HG03442 (cell line): ENCODE measurements around the gene SCO1.
"Not testable (repeated sequence)": the region's sequence is repeated elsewhere in the genome, so short reads cannot be mapped to it uniquely, and the experiment has no call there.

Experiments
- ATAC-seq: cut with Tn5 transposase; IDR thresholded peaks from one replicate; pipeline ENCODE4 v1.9.1; 2021; ENCODE audit warnings: mild to moderate bottlenecking, moderate library complexity; ENCODE audit not compliant: unreplicated experiment

SCO1 gene

GRCh38 chr17:10726196-10726595 lies 28.9 kb upstream of the SCO1 start:
- no peak for ATAC-seq

DNA sequence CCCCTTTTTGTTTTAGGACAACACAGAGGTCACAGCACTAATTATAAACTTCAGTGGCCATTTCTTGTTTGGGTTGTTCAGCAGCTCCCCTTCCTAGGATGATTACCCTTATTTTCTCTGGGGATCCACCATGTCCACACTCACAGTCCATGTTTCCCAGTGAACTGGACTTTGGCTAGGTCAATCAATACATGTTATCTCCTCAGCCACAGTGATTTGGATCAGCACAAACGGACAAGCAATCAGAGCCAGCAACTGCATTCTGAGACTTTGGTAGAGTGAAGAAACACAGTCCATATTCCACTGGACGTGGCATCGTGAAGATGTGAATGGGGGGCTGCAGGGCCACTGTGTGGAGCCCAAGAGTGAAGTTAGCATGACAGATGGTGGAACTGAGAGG lies 27.9 kb upstream of the SCO1 start:
- no peak for ATAC-seq

DNA sequence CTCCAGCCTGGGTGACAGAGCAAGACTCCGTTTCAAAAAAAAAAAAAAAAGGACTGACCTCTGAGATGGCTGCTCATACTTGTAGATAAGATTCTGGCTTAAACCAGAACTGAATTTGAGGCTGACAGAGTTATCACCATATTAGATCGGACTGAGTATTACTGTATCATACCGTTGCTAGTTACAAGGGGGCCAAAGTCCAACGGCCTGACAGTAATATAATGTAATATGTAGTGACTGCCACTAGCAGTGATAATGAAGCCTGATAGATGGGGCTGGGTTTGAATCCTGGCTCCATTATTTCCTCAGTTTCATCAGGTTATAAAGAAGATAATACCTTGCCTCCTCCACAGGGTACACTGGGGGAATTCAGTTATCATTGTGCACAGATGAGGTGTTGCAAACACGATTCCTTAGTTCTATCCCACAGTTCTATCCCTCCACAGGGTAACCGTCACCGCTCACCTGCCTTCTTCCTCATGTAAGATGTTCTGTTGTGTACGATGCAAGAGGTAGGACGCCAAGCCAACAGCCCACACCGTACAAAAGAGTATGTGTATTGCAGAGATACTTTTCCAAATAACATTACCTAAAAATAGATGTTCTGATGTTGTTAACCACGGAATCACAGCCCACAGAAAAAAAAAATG lies 27.3 kb upstream of the SCO1 start:
- ATAC-seq: no peak

DNA sequence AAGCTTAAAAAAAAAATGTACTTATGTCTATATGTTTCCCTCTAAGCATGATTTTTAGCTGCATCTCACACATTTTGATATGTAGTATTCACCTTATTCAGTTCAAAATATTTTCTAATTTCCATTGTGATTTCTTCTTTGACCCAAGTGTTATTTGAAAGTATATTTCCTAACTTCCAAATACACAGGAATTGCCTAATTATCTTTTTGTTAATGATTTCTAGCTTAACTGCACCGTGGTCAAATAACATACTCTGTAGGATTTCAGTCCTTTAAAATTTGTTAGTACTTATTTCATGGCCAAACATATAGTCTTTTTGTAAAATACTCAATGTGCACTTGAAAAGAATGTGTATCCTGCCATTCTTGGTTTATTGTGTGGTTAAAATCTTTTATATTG lies 21.2 kb upstream of the SCO1 start:
- ATAC-seq: no peak

GRCh38 chr17:10716218-10716617 lies 18.9 kb upstream of the SCO1 start:
- no peak for ATAC-seq

DNA sequence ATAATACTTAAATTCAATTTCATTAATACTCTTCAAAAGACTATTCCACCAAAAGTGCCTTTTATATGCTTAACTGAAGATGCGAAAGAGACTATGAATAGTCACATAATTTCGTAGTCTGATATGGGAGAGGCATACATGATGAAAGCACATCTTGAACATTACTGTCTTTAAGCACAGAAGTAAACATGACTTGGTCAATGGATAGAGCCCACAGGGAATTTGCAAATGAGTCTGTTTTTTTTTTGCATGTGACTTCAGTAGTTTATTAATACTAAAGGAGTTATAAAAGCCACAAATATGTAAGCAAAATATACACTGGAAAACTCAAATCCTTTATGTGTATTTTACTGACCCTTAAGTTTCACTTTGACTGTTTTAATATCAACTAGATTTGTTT lies 16.0 kb upstream of the SCO1 start:
- ATAC-seq: no peak

GRCh38 chr17:10705727-10706126 lies 8.4 kb upstream of the SCO1 start:
- no peak for ATAC-seq

DNA sequence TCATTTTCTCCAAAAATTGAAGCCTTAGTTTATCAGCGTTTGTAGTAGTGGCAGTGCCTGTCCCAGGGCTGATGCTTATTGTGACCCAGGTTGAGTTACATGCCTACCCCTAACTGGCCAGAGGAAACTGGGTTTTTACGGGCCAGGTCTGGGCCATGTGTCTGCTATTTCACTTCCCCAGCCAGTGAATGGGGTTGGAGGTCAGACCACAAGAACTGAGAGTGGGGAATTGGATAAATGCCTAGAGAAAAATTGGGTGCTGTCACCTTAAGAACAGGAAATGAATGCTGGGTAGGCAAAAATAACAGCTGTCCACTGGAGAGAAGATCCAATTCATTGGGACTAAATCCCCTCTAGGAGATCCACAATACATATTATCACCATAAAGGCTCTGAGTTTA lies 5.2 kb upstream of the SCO1 start:
- ATAC-seq: no peak

DNA sequence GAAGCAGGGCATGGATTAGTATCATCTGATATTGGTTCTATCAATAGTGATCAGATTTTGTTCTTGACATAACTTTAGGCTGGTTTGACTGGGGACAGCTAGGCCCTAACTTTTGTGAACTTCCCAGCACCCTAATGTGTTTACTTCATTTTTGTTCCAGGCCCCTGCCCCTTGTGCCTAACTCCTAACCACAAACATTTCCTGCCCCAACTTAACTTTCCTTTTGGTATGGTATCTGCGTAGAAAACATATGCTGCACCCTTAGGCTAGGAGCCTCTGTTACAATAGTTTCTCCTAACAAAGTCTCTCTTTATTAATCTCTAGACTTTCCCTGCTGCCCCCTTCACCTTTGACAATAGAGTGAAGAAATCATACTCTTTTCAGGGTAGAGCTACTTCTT lies 2.5 kb upstream of the SCO1 start:
- no peak for ATAC-seq

GRCh38 chr17:10698096-10698818 lies 924 bp upstream of the SCO1 start:
- no peak for ATAC-seq

- ATAC-seq: not testable (repeated sequence)
Measured at GRCh38 chr17:10695875-10696407, 1.4 kb downstream of the SCO1 start.

DNA sequence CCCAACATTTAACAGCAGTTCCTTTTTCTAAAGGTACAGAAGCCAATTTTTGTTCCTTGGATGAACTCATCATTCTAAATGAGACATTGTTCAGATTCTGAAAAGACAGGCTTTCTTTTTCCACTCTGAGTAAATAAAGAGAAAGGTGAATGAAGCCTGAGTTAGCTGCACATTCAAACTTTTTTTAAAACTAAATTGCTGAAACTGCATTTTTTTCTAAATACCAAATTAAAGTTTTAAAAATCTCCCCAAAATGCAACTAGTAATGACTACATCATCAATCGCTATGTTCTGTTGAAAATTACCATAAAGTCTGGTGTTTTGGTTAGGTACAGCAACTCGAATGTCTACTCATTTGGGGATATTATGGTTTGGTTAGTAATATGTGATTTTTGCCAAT lies 9.8 kb downstream of the SCO1 start:
- no peak for ATAC-seq

GRCh38 chr17:10683853-10684252 lies 13.5 kb downstream of the SCO1 start:
- ATAC-seq: no peak

- ATAC-seq: no peak
Measured at GRCh38 chr17:10681866-10682446, 15.4 kb downstream of the SCO1 start.

- no peak for ATAC-seq
Measured at GRCh38 chr17:10674704-10675103, 22.6 kb downstream of the SCO1 start.

- no peak for ATAC-seq
Measured at GRCh38 chr17:10673312-10673711, 24.0 kb downstream of the SCO1 start.

DNA sequence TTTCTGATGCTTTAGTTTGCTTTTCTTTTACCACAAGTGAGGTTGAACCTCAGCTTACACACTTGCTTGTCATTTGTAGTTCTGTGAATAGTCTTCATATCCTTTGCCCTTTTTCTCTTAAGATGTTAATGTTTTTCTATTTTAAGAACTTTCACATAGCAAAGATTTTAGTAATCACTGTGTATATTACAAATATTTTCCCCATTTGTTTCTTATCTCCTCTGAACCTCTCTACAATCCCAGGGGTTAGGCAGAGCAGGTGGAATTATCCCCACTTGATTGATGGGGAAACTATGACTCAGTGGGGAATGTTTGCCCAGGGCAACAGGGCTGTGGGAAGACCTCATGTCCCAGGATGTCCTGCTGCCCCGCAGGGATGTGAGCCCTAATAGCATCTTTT lies 28.6 kb downstream of the SCO1 start:
- ATAC-seq: no peak

DNA sequence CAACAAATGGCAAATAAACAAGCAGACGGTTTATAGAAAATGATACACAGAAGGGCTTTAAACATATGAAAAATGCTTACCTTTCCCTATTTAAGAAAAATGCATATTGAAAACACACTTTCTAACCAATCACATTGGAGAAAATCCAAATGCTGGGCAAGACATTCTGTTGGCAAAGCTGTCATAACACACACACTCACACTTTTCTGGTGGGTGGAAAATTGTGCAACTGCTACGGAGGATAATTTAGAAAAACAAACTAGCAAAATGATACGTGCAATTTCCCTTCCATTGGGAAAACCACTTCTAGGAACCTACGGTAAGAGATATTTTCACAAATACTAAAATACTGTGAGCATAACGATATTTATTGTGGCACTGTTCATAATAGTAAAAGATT lies 30.4 kb downstream of the SCO1 start:
- ATAC-seq: no peak

DNA sequence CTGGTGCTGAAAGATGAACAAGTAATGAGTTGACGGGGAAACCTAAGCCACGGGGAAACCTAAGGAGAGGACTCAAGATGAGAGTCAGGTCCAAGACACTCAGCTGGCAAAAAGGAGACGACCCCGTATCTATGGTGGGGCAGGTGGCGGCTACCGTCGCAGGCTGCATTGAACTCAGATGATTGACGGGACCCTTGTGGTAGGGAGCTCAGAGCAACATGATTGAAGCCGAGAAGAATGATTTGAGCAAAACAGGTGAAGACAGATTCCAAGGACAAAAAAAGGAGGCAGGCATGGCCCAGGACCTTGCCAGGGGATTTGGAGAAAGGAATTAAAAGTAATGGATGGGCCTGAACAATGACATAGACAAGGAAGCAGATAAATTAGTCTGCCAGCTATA lies 32.8 kb downstream of the SCO1 start:
- no peak for ATAC-seq

- ATAC-seq: no peak
Measured at GRCh38 chr17:10663231-10663630, 34.1 kb downstream of the SCO1 start.

GRCh38 chr17:10661437-10661836 lies 35.9 kb downstream of the SCO1 start:
- ATAC-seq: no peak

DNA sequence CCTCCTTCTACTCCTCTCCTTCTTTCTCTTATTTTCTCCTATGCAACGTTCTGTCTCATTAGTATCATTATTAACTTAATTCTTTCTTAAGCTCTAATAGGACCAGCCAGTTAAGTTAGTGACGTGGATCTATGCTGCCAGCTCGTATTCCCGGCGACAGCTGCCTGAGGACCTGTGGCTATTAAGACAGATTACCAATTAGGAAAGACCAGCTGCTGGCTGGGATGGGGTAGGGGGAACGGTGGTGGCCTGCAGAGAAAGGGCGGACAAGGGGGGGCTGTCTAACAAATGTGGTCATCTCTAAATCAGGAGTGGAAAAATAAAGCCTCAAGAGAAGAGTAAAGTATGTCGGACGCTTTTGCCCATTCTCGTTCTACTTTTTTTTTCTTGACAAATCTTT lies 39.5 kb downstream of the SCO1 start:
- no peak for ATAC-seq
